ENCODE data around the gene CAPN2.
"Not testable (repeated sequence)": the region's sequence is repeated elsewhere in the genome, so short reads cannot be mapped to it uniquely, and the experiment has no call there.

Gene CAPN2

DNA sequence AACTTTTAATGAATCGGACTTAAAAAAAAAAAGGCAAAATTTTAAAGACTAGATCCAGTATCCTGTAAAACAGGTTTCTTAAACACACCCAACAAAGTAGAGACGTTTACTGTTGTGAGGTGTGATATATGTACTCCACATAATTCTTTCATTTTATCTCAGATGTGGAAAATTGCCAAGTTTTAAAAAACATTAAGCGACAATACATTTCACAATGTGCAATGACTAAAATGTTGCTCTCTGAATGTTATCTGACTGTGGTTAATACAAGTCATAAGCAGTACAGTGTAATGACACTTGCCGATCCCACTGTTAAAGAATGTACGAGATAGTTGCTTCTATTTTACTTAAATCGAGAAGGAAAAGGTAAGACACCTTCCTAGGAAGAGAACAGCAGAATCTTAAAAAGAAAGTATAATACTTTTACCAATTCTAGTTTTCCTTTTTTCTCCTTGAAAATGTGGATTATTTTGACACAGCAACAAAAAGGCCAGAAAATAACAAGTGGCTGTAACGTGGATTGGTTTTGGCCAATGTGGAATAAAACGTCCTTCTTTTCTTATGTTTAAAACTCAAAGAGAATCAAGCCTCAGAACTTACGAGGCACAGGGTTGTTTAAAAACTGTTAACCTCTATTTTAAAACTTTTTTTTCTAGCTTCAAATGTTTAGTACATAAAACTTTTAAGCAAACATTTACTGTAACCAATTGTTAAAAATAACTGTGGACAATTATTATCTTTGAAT is 82.0 kb downstream of the CAPN2 start:
- DNase-seq: no peak

- no peak for DNase-seq
These were observed 83.9 kb downstream of the CAPN2 start for GRCh38 chr1:223796210-223796609.

DNA sequence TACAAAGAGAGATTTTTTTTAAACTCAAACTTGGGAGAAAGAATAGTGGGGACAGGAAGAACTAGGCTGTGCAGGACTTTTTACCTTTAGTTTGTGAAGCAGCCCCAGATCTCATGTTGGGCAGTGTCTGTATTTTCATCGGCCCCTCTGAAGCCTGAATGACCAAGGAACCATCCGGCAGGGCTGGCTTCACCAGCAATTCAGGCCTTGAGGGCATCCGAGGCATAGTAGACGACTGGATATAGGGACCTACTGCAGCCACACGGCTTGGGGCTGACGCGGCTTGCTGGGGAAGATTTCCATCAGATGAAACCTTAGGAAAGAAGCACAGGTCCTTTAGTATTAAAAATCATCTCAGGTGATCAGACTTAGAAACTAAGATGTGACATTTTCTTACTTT is 89.7 kb downstream of the CAPN2 start:
- DNase-seq: no peak

GRCh38 chr1:223802602-223803001 is 90.3 kb downstream of the CAPN2 start:
- no peak for DNase-seq

GRCh38 chr1:223803211-223803610 is 90.9 kb downstream of the CAPN2 start:
- no peak for DNase-seq

DNA sequence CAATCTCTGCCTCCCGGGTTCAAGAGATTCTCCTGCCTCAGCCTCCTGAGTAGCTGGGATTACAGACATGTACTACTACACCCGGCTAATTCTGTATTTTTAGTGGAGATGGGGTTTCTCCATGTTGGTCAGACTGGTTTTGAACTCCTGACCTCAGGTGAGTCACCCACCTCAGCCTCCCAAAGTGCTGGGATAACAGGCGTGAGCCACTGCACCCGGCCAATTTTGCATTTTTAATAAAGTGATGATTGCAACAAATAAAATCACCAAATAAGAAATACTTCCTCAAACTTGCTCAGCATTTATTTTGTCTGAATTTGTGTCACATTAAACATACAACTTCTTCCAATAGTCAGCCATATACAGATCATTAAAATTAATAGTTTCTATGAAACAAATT is 97.6 kb downstream of the CAPN2 start:
- DNase-seq: not testable (repeated sequence)

- DNase-seq: no peak
These were observed 98.2 kb downstream of the CAPN2 start for GRCh38 chr1:223810586-223810985.

DNA sequence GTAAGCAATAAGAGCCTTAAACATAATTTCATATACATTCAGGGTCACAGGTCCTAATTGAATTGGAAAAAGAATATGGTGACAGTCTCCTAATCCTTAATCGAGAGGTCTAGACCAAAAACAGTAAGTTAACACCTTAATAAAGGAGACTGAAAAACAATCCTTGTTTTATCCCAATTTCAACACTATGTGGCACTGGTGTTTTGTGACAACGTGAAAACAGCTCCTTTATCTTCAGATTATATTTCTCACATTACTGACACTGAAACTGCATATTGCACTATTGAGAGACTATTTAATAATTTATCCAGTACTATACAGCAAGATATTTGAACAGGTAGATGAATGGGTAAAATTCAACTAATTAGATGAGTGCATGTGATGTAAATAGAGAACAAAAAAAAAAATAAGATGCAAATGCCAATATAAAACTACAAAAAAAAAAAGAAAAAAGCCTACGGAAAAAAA is 99.3 kb downstream of the CAPN2 start:
- no peak for DNase-seq

GRCh38 chr1:223813645-223814044 is 101.3 kb downstream of the CAPN2 start:
- no peak for DNase-seq

- DNase-seq: no peak
These were observed 102.9 kb downstream of the CAPN2 start for GRCh38 chr1:223815020-223815853.

- no peak for DNase-seq
These were observed 103.5 kb downstream of the CAPN2 start for GRCh38 chr1:223815865-223816264.

DNA sequence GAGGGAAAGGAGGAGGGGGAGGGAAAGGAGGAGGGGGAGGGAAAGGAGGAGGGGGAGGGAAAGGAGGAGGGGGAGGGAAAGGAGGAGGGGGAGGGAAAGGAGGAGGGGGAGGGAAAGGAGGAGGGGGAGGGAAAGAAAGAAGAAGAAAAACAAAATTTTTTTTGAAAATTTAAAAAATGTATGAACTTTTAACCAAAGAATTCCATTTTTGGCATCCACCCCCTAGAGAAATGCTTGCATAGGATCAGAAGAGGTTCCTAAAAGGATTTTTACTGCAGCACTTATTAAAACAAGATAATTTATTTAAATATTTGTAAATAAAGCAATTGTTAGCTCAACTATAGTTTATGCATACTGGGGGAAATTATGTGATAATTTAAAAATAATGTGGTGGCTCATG is 104.9 kb downstream of the CAPN2 start:
- not testable (repeated sequence) for DNase-seq

DNA sequence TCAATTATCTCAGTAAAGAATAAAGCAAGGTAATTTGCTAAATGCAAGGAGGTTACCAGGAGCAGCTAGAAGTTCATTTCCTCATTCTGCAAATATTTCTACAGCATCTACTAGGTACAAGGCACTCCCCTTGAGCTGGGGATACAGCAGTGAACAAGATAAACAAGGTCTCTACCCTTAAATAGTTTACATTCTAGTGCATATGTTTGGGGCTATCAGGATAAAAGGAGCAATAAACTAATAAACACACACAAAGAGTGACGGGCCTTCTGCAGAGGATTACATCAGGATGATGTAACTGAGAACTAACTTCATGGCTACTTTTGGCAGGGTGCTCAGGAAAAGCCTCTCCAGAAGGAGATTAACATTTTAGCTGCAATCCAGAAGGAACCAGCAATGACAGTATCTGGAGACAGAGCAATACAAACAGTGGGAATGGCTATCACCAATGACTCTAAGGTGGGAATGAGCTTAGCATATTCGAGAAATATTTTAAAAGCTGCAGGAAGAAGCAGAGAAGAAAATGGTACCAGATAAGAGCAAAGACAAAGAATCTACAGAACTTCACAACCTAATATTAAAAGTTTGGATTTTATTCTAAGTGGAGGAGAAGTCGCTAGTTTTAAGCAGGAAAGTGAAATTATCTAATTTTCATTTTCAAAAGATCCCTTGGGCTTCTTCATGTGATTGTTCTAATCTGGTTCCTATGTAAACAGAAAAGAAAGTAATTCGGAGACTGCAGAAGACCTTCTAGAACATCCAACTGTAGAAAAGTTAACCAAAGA is 107.6 kb downstream of the CAPN2 start:
- no peak for DNase-seq

DNA sequence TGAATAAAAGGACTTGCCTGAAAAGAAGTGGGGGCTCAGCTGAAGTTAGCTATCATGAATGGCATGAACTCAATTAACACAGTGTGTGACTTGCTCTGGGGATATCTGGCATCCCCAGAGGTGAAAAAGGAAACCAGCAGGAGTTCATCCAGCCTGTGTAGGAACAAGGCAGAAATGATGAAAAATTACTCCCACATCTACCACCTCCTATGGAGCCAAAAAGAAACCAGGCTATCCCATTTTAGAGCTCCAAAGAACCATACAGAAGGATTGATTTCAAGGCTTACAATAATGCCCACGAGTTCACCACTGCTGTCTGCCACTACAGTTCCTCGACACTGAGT is 108.1 kb downstream of the CAPN2 start:
- no peak for DNase-seq

DNA sequence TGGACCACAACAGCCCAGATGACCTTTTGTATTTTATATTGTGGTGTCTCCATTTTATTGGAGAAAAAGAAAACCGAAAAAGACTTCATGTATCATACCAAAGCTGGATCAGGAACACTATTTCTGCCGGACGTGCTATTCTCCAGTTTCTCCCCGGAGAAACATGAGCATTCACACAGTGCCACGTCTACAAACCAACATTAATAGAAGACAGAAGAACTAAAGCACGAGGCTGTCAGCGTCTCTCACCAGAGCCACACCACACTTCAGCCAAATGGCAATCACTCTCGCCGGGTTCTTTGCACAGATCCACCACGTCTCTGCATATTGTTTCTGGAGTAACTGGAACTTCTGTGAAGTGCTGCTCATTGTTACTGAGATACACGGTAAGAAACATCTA is 108.6 kb downstream of the CAPN2 start:
- DNase-seq: no peak

DNA sequence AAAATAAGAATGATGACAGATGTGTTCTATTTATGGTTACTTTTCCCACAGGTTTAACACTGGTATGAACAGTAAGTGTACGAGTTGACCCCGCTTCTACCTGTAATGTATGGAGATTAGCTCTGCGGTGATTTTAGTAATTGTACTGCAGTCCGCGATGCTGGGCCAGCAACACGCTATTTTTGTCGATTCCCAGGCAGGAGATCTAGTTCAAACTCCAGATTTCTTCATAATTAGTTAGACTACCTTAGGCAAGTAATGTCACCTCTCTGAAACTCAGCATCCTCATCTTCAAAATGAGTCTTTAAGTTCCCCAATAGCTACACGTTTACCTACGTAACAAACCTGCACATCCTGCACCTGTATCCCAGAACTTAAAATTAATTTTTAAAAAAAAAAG is 111.9 kb downstream of the CAPN2 start:
- DNase-seq: no peak

GRCh38 chr1:223824712-223825111 is 112.4 kb downstream of the CAPN2 start:
- no peak for DNase-seq

Measured in stimulated activated CD8-positive, alpha-beta memory T cell treated with anti-CD3 and anti-CD28 coated beads, Interleukin-4, amount 100 ng/mL, for 48 hours (primary cell).